GM18858 (cell line): ENCODE data around the gene KPNA2.

Experiments used
- ATAC-seq: cut with Tn5 transposase; IDR thresholded peaks from one replicate; pipeline ENCODE4 v1.9.1; 2021; ENCODE audit not compliant: unreplicated experiment

KPNA2 gene

DNA sequence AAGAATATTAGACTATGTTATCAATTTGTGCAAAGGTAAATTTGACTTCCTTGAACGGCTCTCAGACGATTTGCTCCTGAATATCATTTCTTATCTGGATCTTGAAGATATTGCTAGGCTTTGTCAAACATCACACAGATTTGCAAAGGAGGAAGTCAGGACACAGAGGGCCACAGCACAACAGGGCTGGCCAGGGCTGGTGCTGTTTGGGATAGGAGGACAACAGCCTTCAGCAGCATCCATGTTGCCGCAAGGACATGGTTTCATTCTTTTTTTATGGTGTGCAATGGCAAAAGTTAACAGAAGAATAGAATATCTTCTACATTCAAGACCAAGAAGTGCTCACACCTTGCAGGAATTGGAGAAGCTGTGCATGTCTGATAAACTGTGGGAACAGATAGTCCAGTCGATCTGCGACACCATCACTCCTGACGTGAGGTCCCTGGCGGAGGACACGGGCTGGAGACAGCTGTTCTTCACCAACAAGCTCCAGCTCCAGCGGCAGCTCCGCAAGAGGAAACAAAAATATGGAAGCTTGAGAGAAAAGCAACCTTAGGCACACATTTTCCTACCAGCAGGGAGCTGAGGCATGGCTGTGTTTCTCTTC is 59.8 kb downstream of the KPNA2 start:
- no peak for ATAC-seq

DNA sequence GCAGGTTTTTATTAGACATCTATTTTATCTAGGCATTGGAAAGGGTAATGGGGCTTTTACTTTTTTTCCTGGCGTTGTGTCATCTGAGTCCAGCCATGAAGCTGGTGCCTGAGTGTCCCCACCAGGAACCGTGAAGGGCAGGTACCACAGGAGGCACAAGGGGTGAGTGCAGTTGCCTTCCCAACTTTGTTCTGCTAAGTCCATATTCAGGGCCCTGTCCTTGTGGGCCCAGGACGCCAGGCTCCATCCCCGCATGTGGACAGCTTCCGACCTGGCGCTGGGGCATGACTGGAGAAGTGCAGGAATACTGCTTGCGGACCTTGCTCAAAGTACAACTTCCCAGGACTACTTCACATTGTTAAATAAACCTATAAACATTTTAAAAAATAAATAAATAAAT is 60.6 kb downstream of the KPNA2 start:
- ATAC-seq = no peak
